ENCODE measurements around the gene C10orf53.

C10orf53 gene

DNA sequence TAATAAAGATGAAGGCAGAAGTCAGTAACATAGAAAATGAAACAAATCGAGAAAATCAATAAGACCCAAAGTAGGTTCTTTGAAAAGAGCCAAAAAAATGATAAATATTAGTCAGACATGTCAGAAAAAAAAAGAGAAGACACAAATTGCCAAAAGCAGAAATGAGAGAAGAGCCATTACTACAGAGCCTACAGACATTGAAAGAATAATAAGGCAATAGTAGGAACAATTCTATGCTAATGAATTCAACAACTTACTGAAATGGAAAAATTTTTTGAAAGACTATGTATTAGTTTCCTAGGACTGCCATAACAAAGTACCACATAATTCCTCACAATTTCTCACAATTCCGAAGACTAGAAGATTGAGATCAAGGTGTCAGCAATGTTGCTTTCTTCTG, 47.1 kb downstream of the C10orf53 start:
- H3K4me3 ChIP-seq (ENCODE audit: low read depth, low read length): no peak overlapping the region
- no peak for DNase-seq (ENCODE audit: low read depth)
- TF ChIP-seq, protein P1, sequence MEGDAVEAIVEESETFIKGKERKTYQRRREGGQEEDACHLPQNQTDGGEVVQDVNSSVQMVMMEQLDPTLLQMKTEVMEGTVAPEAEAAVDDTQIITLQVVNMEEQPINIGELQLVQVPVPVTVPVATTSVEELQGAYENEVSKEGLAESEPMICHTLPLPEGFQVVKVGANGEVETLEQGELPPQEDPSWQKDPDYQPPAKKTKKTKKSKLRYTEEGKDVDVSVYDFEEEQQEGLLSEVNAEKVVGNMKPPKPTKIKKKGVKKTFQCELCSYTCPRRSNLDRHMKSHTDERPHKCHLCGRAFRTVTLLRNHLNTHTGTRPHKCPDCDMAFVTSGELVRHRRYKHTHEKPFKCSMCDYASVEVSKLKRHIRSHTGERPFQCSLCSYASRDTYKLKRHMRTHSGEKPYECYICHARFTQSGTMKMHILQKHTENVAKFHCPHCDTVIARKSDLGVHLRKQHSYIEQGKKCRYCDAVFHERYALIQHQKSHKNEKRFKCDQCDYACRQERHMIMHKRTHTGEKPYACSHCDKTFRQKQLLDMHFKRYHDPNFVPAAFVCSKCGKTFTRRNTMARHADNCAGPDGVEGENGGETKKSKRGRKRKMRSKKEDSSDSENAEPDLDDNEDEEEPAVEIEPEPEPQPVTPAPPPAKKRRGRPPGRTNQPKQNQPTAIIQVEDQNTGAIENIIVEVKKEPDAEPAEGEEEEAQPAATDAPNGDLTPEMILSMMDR (IDR thresholded peaks at IDR 0.05; ENCODE audit: low read depth, low read length, missing control alignments): no peak

DNA sequence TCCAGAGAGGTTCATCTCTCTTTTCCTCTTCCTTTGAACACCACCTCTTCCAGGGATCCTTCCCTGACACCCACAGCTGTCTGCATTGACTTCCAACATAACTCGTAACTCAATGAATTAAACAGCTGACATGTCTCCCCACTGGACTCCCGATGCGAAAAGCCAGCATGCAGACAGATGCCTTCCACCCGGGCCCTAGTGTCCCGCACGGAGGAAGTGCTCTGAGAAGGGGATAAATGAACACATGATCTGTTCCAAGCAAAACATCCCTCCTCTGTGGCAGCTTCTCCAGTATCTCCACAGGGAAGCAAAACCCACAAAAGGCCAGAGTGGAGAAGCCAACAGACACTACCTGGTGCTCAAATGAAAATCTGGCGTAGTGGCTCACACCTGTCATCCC, 54.4 kb downstream of the C10orf53 start:
- no peak overlapping the region for H3K4me3 ChIP-seq (ENCODE audit: low read depth, low read length)
- no peak for DNase-seq (ENCODE audit: low read depth)
- TF ChIP-seq, protein P1 (IDR thresholded peaks at IDR 0.05; ENCODE audit: low read depth, low read length, missing control alignments): no peak

DNA sequence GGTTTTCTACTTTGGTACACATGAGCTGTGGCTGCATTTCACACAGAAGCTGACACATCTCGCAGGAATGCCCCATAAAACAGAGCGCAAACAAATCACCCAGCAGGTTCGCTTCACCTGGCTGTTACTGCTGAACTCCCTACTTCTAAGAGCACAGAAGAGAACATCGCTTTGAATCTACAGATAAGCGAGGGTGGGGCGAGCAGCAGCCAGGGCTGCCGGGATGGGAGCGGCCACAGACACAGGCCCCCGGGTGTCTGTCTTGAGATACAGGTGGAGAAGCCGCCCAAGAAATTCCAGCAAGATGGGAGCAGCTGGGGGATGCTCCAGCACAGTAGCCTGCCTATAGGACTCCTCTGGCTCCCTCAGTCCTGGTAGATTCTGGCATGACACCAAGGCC, 55.2 kb downstream of the C10orf53 start:
- H3K4me3 ChIP-seq (ENCODE audit: low read depth, low read length): no peak overlapping the region
- TF ChIP-seq, protein P1 (IDR thresholded peaks at IDR 0.05; ENCODE audit: low read depth, low read length, missing control alignments): no peak
- no peak for DNase-seq (ENCODE audit: low read depth)

DNA sequence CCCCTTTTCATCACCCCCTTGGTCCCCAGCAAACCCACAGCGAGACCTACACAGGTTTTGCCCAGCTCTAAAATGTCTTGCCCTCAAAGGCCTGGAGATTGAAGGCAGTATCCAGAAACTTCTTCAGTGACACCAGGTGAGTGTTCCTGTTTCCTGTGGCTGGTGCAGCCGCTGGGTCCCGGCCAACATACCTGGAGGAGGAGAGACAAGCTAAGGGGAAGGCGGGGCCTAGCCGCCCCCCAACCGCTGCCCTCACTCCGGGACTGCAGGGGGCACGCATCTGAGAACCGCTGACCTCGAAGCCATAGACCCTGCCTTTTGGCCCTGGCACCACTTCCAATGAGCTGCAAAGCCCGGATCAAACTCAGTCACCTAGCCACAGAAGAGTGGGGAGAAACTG, 55.7 kb downstream of the C10orf53 start:
- TF ChIP-seq, protein P1 (IDR thresholded peaks at IDR 0.05; ENCODE audit: low read depth, low read length, missing control alignments): no peak
- DNase-seq (ENCODE audit: low read depth): no peak

DNA sequence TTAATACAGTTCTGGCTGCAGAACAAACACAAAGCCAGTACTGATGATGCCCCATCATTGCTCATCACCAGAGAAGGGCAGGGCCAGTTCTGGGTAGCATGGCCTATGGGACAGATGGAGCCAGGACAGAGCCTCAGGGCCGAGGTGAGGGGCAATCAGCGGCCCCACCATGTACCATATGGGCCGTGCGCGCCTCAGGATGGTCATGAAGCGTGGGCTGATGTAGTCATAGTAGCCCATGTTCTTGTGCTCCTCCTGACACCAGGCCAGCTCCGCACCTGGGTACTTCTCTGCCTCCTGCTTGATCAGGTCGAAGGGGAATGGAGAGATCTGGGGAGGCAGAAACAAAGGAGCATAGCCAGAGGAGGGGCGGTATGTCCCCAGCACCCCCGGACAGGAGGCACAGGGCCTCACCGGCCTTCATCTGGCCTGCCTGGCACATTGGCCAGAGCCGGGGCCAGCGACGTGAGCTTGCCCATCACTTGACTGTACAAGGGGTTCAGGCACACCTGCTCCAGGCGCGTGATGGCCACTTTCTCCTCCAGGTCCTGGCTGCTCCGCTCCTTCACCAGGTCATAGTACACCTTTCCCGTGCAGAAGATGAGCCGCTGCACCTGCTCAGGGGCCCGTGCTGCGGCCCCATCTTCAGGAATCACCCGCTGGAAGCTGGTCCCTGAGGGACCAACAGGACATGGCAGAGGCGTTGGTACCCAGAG, 56.6 kb downstream of the C10orf53 start:
- H3K4me3 ChIP-seq (ENCODE audit: low read depth, low read length): no peak overlapping the region
- no peak for DNase-seq (ENCODE audit: low read depth)
- TF ChIP-seq, protein P1 (IDR thresholded peaks at IDR 0.05; ENCODE audit: low read depth, low read length, missing control alignments): no peak

More for the DNA sequence above, 55.7 kb downstream of the C10orf53 start:
- H3K4me3 ChIP-seq (ENCODE audit: low read depth, low read length): no peak overlapping the region

DNA sequence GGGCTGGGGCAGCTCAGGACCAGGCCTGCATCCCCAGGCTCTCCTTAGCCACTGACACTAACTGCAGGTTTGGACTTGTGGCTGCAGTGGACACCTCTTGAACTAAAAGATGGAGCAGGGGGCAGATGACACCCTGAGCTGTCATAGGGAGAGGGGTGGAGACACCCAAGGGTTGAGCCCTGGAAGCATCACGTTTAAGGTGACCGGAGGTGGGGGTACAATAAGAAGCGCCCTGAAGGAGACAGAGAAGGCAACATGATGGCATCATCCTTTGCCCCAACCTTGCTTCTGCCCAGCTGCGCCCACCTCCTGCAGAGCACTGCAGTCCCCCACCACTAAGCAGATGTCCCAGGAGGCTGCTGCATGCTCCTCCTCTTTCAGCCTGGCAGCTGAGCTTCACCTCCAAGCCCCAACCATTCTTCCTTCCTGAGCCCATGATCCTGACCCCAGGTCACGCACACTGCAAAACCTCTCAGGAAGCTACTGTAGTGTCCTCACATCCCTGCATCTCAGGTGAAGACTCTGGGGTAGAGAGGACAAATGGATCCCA, 57.2 kb downstream of the C10orf53 start:
- TF ChIP-seq, protein P1 (IDR thresholded peaks at IDR 0.05; ENCODE audit: low read depth, low read length, missing control alignments): no peak
- DNase-seq (ENCODE audit: low read depth): no peak
- no peak overlapping the region for H3K4me3 ChIP-seq (ENCODE audit: low read depth, low read length)
